Activated CD4-positive, alpha-beta memory T cell treated with anti-CD3 and anti-CD28 coated beads for 36 hours (primary cell): ENCODE measurements around the gene EIF2B1. TPM values are rescaled to one million over a fixed set of nuclear protein-coding genes. Genes with fewer than 3 reads are reported as not detected.
"Not testable (repeated sequence)": the region's sequence is repeated elsewhere in the genome, so short reads cannot be mapped to it uniquely, and the experiment has no call there.

ENCODE experiments used
- CTCF ChIA-PET: fragments of 350-600 bp; sonication (Branson Sonifier 250); formaldehyde crosslinking; loops from one replicate; lab custom pipeline; 2021; ENCODE audit warnings: antibody characterized with exemption, inconsistent platforms; lab: Charles Lee
- POLR2A ChIA-PET: fragments of 350-600 bp; sonication (Branson Sonifier 250); formaldehyde crosslinking; loops from one replicate; lab custom pipeline; 2021; ENCODE audit warnings: antibody characterized with exemption; lab: Charles Lee
- DNase-seq: peaks from one replicate; pipeline ENCODE4 v3.0.0-alpha.2; 2020
- H3K27ac Mint-ChIP-seq: one replicate; pipeline ENCODE4 v1.8.0; 2021; ENCODE audit warnings: mixed read lengths
- H3K27me3 Mint-ChIP-seq: one replicate; pipeline ENCODE4 v1.8.0; 2021; ENCODE audit warnings: mixed read lengths
- H3K36me3 Mint-ChIP-seq: one replicate; pipeline ENCODE4 v1.8.0; 2021; ENCODE audit warnings: mixed read lengths
- H3K4me1 Mint-ChIP-seq: one replicate; pipeline ENCODE4 v1.8.0; 2021; ENCODE audit warnings: low read depth, mixed read lengths
- H3K4me3 Mint-ChIP-seq: one replicate; pipeline ENCODE4 v1.8.0; 2021; ENCODE audit warnings: mild to moderate bottlenecking, mixed read lengths
- H3K9me3 Mint-ChIP-seq: one replicate; pipeline ENCODE4 v1.8.0; 2021; ENCODE audit warnings: mixed read lengths
- intact Hi-C: fragments of 100-400 bp; cut with micrococcal nuclease; formaldehyde crosslinking; loops from one replicate; pipeline ENCODE4 v1.15.1; 2023
- total RNA-seq, 2 experiments: library from RNA; stranded (reverse); gene quantifications; one replicate each; pipeline ENCODE4 v1.2.3, GENCODE V29; 2021

Gene EIF2B1
- total RNA-seq, 2 experiments from 2014 or later = 51.7 to 61.9 TPM

- no peak for DNase-seq
- CTCF ChIA-PET = interaction anchor here (2.9 kb wide), 1 partner anchor 9 kb away, joined by 15 read pairs; the partner anchor contains the start of gene TMED2
Observed at GRCh38 chr12:123591702-123592481, 41.6 kb downstream of the EIF2B1 start.

GRCh38 chr12:123580772-123581171, 52.7 kb downstream of the EIF2B1 start:
- DNase-seq = no peak
- intact Hi-C loops = loop anchor here (5.0 kb wide), 1 partner anchor 103 kb away; no protein-coding TSS in a partner anchor
- Mint-ChIP-seq H3K27me3 (no peaks in the 10 kb centered on the region), H3K4me1 (peaks cover 20% of the 10 kb centered on the region), H3K36me3 (no peaks in the 10 kb centered on the region), H3K9me3 (no peaks in the 10 kb centered on the region), H3K4me3 (no peak overlapping the region), H3K27ac (no peak overlapping the region)
- ChIA-PET POLR2A (no interaction called here), CTCF (interaction anchor here (1.5 kb wide), 1 partner anchor 48 kb away, joined by 6 read pairs; the partner anchor contains the start of gene RILPL1)

More at GRCh38 chr12:123591702-123592481, 41.6 kb downstream of the EIF2B1 start:
- POLR2A ChIA-PET = no interaction called here
- H3K27me3 Mint-ChIP-seq = no peaks in the 10 kb centered on the region
- no peaks in the 10 kb centered on the region for H3K9me3 Mint-ChIP-seq
- H3K27ac Mint-ChIP-seq = peak overlapping the region; percentile 9
- peaks cover 37% of the 10 kb centered on the region for H3K4me1 Mint-ChIP-seq
- H3K36me3 Mint-ChIP-seq = peaks cover 34% of the 10 kb centered on the region
- intact Hi-C loops = no loop called here
- H3K4me3 Mint-ChIP-seq = no peak overlapping the region

GRCh38 chr12:123578829-123579228, 54.7 kb downstream of the EIF2B1 start:
- POLR2A ChIA-PET, H3K9me3 Mint-ChIP-seq, CTCF ChIA-PET, H3K27ac Mint-ChIP-seq, H3K4me3 Mint-ChIP-seq, H3K27me3 Mint-ChIP-seq, intact Hi-C loops, H3K36me3 Mint-ChIP-seq, DNase-seq: not testable (repeated sequence)
- peaks cover 13% of the 10 kb centered on the region for H3K4me1 Mint-ChIP-seq

GRCh38 chr12:123578243-123578642, 55.2 kb downstream of the EIF2B1 start:
- H3K36me3 Mint-ChIP-seq = no peaks in the 10 kb centered on the region
- POLR2A ChIA-PET = no interaction called here
- peaks cover 13% of the 10 kb centered on the region for H3K4me1 Mint-ChIP-seq
- no peaks in the 10 kb centered on the region for H3K27me3 Mint-ChIP-seq
- H3K4me3 Mint-ChIP-seq = no peak overlapping the region
- H3K9me3 Mint-ChIP-seq = no peaks in the 10 kb centered on the region
- no peak overlapping the region for H3K27ac Mint-ChIP-seq
- DNase-seq = no peak
- CTCF ChIA-PET = no interaction called here
- intact Hi-C loops = no loop called here

GRCh38 chr12:123576611-123577010, 56.9 kb downstream of the EIF2B1 start:
- ChIA-PET POLR2A (no interaction called here), CTCF (no interaction called here)
- H3K27me3 Mint-ChIP-seq = no peaks in the 10 kb centered on the region
- no peak overlapping the region for H3K27ac Mint-ChIP-seq
- no peak overlapping the region for H3K4me3 Mint-ChIP-seq
- H3K4me1 Mint-ChIP-seq = peaks cover 3% of the 10 kb centered on the region
- intact Hi-C loops = no loop called here
- no peaks in the 10 kb centered on the region for H3K36me3 Mint-ChIP-seq
- H3K9me3 Mint-ChIP-seq = no peaks in the 10 kb centered on the region
- DNase-seq = no peak

- DNase-seq = no peak
- H3K4me3 Mint-ChIP-seq = no peak overlapping the region
- H3K27me3 Mint-ChIP-seq = no peaks in the 10 kb centered on the region
- no peak overlapping the region for H3K27ac Mint-ChIP-seq
- peaks cover 8% of the 10 kb centered on the region for H3K4me1 Mint-ChIP-seq
- no peaks in the 10 kb centered on the region for H3K36me3 Mint-ChIP-seq
- ChIA-PET POLR2A (no interaction called here), CTCF (no interaction called here)
- intact Hi-C loops = no loop called here
- no peaks in the 10 kb centered on the region for H3K9me3 Mint-ChIP-seq
Observed at GRCh38 chr12:123573870-123574269, 59.6 kb downstream of the EIF2B1 start.

- no peaks in the 10 kb centered on the region for H3K36me3 Mint-ChIP-seq
- no peaks in the 10 kb centered on the region for H3K9me3 Mint-ChIP-seq
- intact Hi-C loops = no loop called here
- H3K27me3 Mint-ChIP-seq = no peaks in the 10 kb centered on the region
- peaks cover 8% of the 10 kb centered on the region for H3K4me1 Mint-ChIP-seq
- no peak overlapping the region for H3K4me3 Mint-ChIP-seq
- POLR2A ChIA-PET = no interaction called here
- no peak for DNase-seq
- H3K27ac Mint-ChIP-seq = no peak overlapping the region
- CTCF ChIA-PET = no interaction called here
Observed at GRCh38 chr12:123572391-123572790, 61.1 kb downstream of the EIF2B1 start.

GRCh38 chr12:123571343-123571813, 62.1 kb downstream of the EIF2B1 start:
- POLR2A ChIA-PET = no interaction called here
- no peak overlapping the region for H3K4me3 Mint-ChIP-seq
- no peaks in the 10 kb centered on the region for H3K36me3 Mint-ChIP-seq
- intact Hi-C loops = no loop called here
- no peaks in the 10 kb centered on the region for H3K9me3 Mint-ChIP-seq
- no peak for DNase-seq
- no peaks in the 10 kb centered on the region for H3K27me3 Mint-ChIP-seq
- CTCF ChIA-PET = interaction anchor here (1.1 kb wide), 1 partner anchor 11 kb away, joined by 3 read pairs; no protein-coding TSS in a partner anchor
- H3K4me1 Mint-ChIP-seq = peaks cover 8% of the 10 kb centered on the region
- H3K27ac Mint-ChIP-seq = no peak overlapping the region

Other genes starting within 250 kb of the EIF2B1 start
- gene KMT5A, start 249.6 kb downstream of the EIF2B1 start, total RNA-seq = 10 to 100 TPM; 59.9 to 62.0 TPM
- gene RILPL2, start 197.0 kb downstream of the EIF2B1 start, total RNA-seq = 10 to 100 TPM; 15.4 to 16.6 TPM
- 10 to 100 TPM; 28.6 to 30.6 TPM for gene SNRNP35, start 175.5 kb downstream of the EIF2B1 start, total RNA-seq
- gene RILPL1, start 100.0 kb downstream of the EIF2B1 start, total RNA-seq = 1 to 10 TPM; 4.0 to 4.8 TPM
- 100 to 1,000 TPM; 150 to 161 TPM for gene TMED2, start 49.1 kb downstream of the EIF2B1 start, total RNA-seq
- 10 to 100 TPM; 44.0 to 45.1 TPM for gene DDX55, start 31.6 kb downstream of the EIF2B1 start, total RNA-seq
- gene GTF2H3, start 143 bp upstream of the EIF2B1 start, total RNA-seq = 10 to 100 TPM; 57.2 to 58.4 TPM
- gene TCTN2, start 37.4 kb upstream of the EIF2B1 start, total RNA-seq = 1 to 10 TPM; 3.7 to 3.8 TPM
- 10 to 100 TPM; 82.3 to 83.4 TPM for gene ATP6V0A2, start 78.7 kb upstream of the EIF2B1 start, total RNA-seq
- under 1 TPM; 0.10 to 0.19 TPM for gene DNAH10, start 128.6 kb upstream of the EIF2B1 start, total RNA-seq